ENCODE results near the gene PIK3C2G. TPM values are rescaled to one million over a fixed set of nuclear protein-coding genes. Genes with fewer than 3 reads are reported as not detected.
"Not testable (repeated sequence)": the region's sequence is repeated elsewhere in the genome, so short reads cannot be mapped to it uniquely, and the experiment has no call there.

Gene PIK3C2G
- total RNA-seq, 1 donor from 2014 or later: not detected

DNA sequence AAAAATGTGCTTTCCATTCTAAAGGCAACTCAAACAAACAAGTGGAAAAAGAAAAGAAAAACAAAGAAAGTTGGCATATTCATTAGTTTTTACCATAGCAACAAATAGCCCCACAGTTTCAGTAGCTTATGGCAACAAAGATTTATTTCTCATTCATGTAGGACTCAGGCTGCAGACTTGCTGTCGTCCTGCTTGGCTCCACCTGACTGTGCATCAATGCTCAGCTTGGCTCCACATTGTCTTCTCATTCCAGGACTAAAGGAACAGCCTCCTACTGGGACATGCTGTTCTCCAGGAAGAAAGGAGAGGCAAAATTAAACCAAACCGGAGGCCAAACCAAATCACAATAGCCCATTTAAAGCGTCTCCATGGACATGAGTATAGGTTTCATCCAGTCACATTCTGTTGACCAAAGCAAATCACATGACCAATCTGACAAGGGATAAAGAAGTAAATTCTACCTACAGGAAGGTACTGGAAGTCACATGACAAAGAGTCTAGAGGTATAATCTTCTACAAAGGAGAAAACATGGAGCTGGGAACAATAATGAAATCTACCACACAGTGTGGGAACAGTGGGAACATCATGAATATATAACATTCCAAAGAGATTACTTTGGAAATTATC is 222.5 kb downstream of the PIK3C2G start:
- Histone ChIP-seq H3K4me3 (no peak overlapping the region), H3K9me3 (no peaks in the 10 kb centered on the region), H3K27ac (no peak overlapping the region), H3K27me3 (no peaks in the 10 kb centered on the region), H3K36me3 (no peaks in the 10 kb centered on the region), H3K4me1 (no peaks in the 10 kb centered on the region)
- TF ChIP-seq, protein P1, sequence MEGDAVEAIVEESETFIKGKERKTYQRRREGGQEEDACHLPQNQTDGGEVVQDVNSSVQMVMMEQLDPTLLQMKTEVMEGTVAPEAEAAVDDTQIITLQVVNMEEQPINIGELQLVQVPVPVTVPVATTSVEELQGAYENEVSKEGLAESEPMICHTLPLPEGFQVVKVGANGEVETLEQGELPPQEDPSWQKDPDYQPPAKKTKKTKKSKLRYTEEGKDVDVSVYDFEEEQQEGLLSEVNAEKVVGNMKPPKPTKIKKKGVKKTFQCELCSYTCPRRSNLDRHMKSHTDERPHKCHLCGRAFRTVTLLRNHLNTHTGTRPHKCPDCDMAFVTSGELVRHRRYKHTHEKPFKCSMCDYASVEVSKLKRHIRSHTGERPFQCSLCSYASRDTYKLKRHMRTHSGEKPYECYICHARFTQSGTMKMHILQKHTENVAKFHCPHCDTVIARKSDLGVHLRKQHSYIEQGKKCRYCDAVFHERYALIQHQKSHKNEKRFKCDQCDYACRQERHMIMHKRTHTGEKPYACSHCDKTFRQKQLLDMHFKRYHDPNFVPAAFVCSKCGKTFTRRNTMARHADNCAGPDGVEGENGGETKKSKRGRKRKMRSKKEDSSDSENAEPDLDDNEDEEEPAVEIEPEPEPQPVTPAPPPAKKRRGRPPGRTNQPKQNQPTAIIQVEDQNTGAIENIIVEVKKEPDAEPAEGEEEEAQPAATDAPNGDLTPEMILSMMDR (IDR thresholded peaks at IDR 0.05): no peak
- DNase-seq (ENCODE audit: low spot score in 2 of 2): no peak
- intact Hi-C loops (cut with DNase I): no loop called here

- Histone ChIP-seq H3K9me3 (no peaks in the 10 kb centered on the region), H3K4me1 (no peaks in the 10 kb centered on the region), H3K36me3 (no peaks in the 10 kb centered on the region), H3K27me3 (no peaks in the 10 kb centered on the region), H3K27ac (no peak overlapping the region), H3K4me3 (no peak overlapping the region)
- intact Hi-C loops (cut with DNase I): no loop called here
- DNase-seq (ENCODE audit: low spot score in 2 of 2): no peak
- TF ChIP-seq, protein P1 (IDR thresholded peaks at IDR 0.05): no peak
Measured at GRCh38 chr12:18486036-18486435, 224.7 kb downstream of the PIK3C2G start.

GRCh38 chr12:18487509-18487908 is 226.2 kb downstream of the PIK3C2G start:
- intact Hi-C loops (cut with DNase I): no loop called here
- H3K4me1 ChIP-seq: no peaks in the 10 kb centered on the region
- H3K9me3 ChIP-seq: no peaks in the 10 kb centered on the region
- H3K27ac ChIP-seq: no peak overlapping the region
- no peak overlapping the region for H3K4me3 ChIP-seq
- no peak for DNase-seq (ENCODE audit: low spot score in 2 of 2)
- no peaks in the 10 kb centered on the region for H3K36me3 ChIP-seq
- TF ChIP-seq, protein P1 (IDR thresholded peaks at IDR 0.05): no peak
- no peaks in the 10 kb centered on the region for H3K27me3 ChIP-seq

- TF ChIP-seq, protein P1 (IDR thresholded peaks at IDR 0.05): no peak
- Histone ChIP-seq H3K4me3 (no peak overlapping the region), H3K27ac (no peak overlapping the region), H3K36me3 (no peaks in the 10 kb centered on the region), H3K4me1 (no peaks in the 10 kb centered on the region), H3K9me3 (no peaks in the 10 kb centered on the region), H3K27me3 (no peaks in the 10 kb centered on the region)
- DNase-seq (ENCODE audit: low spot score in 2 of 2): no peak
- intact Hi-C loops (cut with DNase I): no loop called here
Measured at GRCh38 chr12:18492372-18493025, 231.2 kb downstream of the PIK3C2G start.

DNA sequence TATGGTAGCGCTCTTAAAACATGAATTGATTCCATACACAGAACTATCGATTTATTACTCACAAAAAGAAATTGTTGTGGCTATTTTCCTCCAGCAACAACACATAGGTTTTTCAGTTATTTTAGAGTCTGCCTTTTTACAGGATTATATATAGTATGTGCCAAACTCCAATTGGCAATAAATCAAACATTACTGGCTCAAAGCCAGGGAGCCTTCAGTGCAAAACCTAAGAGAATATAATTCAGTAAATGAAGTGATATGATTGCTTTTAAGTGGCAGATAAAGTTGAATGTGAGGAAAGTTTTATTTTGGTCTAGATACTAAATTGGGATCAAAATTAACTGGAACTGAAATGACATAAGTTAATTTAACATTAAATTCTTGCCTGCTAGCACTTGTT is 234.8 kb downstream of the PIK3C2G start:
- no peaks in the 10 kb centered on the region for H3K4me1 ChIP-seq
- no peaks in the 10 kb centered on the region for H3K9me3 ChIP-seq
- H3K27ac ChIP-seq: no peak overlapping the region
- no peak for DNase-seq (ENCODE audit: low spot score in 2 of 2)
- TF ChIP-seq, protein P1 (IDR thresholded peaks at IDR 0.05): no peak
- H3K36me3 ChIP-seq: no peaks in the 10 kb centered on the region
- intact Hi-C loops (cut with DNase I): no loop called here
- no peak overlapping the region for H3K4me3 ChIP-seq
- no peaks in the 10 kb centered on the region for H3K27me3 ChIP-seq

DNA sequence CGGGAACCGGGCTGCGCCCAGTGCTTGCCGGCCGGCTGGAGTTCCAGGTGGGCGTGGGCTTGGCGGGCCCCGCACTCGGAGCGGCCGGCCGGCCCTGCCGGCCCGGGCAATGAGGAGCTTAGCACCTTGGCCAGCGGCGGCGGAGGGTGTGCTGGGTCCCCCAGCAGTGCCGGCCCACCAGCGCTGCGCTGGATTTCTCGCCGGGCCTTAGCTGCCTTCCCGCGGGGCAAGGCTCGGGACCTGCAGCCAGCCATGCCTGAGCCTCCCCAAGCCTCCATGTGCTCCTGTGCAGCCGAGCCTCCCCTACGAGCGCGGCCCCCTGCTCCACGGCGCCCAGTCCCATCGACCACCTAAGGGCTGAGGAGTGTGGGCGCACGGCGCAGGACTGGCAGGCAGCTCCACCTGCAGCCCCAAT is 238.8 kb downstream of the PIK3C2G start:
- intact Hi-C loops (cut with DNase I); DNase-seq (ENCODE audit: low spot score in 2 of 2): not testable (repeated sequence)

DNA sequence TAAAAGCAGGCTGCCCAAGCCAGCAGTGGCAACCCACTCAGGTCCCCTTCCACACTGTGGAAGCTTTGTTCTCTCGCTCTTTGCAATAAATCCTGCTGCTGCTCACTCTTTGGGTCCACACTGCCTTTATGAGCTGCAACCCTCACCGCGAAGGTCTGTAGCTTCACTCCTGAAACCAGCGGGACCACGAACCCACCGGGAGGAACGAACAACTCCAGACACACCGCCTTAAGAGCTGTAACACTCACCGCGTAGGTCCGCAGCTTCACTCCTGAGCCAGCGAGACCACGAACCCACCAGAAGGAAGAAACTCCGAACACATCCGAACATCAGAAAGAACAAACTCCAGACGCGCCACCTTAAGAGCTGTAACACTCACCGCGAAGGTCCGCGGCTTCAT is 239.4 kb downstream of the PIK3C2G start:
- H3K36me3 ChIP-seq; intact Hi-C loops (cut with DNase I); H3K27me3 ChIP-seq; H3K4me3 ChIP-seq; DNase-seq (ENCODE audit: low spot score in 2 of 2); H3K9me3 ChIP-seq; H3K4me1 ChIP-seq; H3K27ac ChIP-seq: not testable (repeated sequence)

More for the DNA sequence above, 238.8 kb downstream of the PIK3C2G start:
- not testable (repeated sequence) for H3K27me3 ChIP-seq, H3K9me3 ChIP-seq, H3K4me3 ChIP-seq, H3K4me1 ChIP-seq, H3K36me3 ChIP-seq, H3K27ac ChIP-seq
